Endothelial cell of umbilical vein (primary cell): ENCODE data around the gene C4A. TPM values are rescaled to one million over a fixed set of nuclear protein-coding genes. Genes with fewer than 3 reads are reported as not detected.
"Not testable (repeated sequence)": the region's sequence is repeated elsewhere in the genome, so short reads cannot be mapped to it uniquely, and the experiment has no call there.

Source experiments
- BruUV-seq: library from RNA; stranded (reverse); fragments of 400-500 nt; replicated peaks from 2 replicates; lab custom pipeline; 2021; lab: Mats Ljungman, UMichigan
- CTCF ChIA-PET: fragments of 300-600, 350-600 bp; sonication (Branson Sonifier 250); formaldehyde crosslinking; loops from one replicate; lab custom pipeline; 2021; ENCODE audit warnings: antibody characterized with exemption, inconsistent platforms; lab: Charles Lee
- POLR2A ChIA-PET: fragments of 300-600, 350-600 bp; sonication (Branson Sonifier 250); formaldehyde crosslinking; loops from one replicate; lab custom pipeline; 2021; ENCODE audit warnings: antibody characterized with exemption, inconsistent platforms; lab: Charles Lee
- DNase-seq: peaks from one replicate; pipeline ENCODE4 v3.0.0-alpha.2; 2011; ENCODE audit warnings: low read depth, low spot score
- FAIRE-seq: peaks from 2 replicates; lab custom pipeline; 2011; peaks lifted over from hg19 to GRCh38; lab: Jason Lieb, UNC
- H2AFZ ChIP-seq: 2 replicates; pipeline ENCODE4 v1.6.0; 2012; ENCODE audit warnings: low read depth, low read length, control low read depth, inconsistent platforms
- H3K27ac ChIP-seq: 2 replicates; pipeline ENCODE4 v1.5.1; 2011; ENCODE audit warnings: low read depth, mild to moderate bottlenecking, control low read depth, low read length, moderate library complexity; ENCODE audit not compliant: insufficient read depth
- H3K27me3 ChIP-seq, 2 experiments: 2 replicates each; pipeline versions ENCODE4 v1.6.0 to v1.6.1; 2011; ENCODE audit warnings: low read length in 2 of 2, mixed read lengths in 1 of 2; ENCODE audit not compliant: control insufficient read depth in 2 of 2, insufficient read depth in 2 of 2
- H3K36me3 ChIP-seq, 2 experiments: 2 replicates in 1 of 2; 3 replicates in 1 of 2; pipeline ENCODE4 v1.5.1; 2011; ENCODE audit warnings: low read length in 2 of 2, mild to moderate bottlenecking in 1 of 2, moderate library complexity in 1 of 2; ENCODE audit not compliant: control insufficient read depth in 2 of 2, insufficient read depth in 2 of 2; ENCODE audit errors: extremely low read depth in 1 of 2
- H3K4me1 ChIP-seq: 3 replicates; pipeline ENCODE4 v1.5.1; 2011; ENCODE audit warnings: mild to moderate bottlenecking, low read length; ENCODE audit not compliant: control insufficient read depth, insufficient read depth; ENCODE audit errors: extremely low read depth
- H3K4me2 ChIP-seq: 2 replicates; pipeline ENCODE4 v1.6.1; 2011; ENCODE audit warnings: low read length, control low read depth, mixed read lengths; ENCODE audit not compliant: insufficient read depth
- H3K4me3 ChIP-seq, 3 experiments: fragments of 200-600 bp in 1 of 3; sonication (generic), shearing (Covaris generic) in 1 of 3; replicated peaks in 1 of 3; 2 replicates each; pipeline ENCODE4 v1.5.1; 2011 to 2016; ENCODE audit warnings: control low read depth in 3 of 3, low read length in 3 of 3, mild to moderate bottlenecking in 2 of 3, inconsistent platforms in 1 of 3, low read depth in 1 of 3, moderate library complexity in 1 of 3; ENCODE audit not compliant: insufficient read depth in 1 of 3
- H3K79me2 ChIP-seq: 2 replicates; pipeline ENCODE4 v1.6.0; 2012; ENCODE audit warnings: low read length, inconsistent platforms; ENCODE audit not compliant: control insufficient read depth, insufficient read depth
- H3K9ac ChIP-seq: replicated peaks from 2 replicates; pipeline ENCODE3; 2011; ENCODE audit warnings: low read length, control low read depth; ENCODE audit not compliant: insufficient read depth; ENCODE audit errors: extremely low read depth
- H3K9me1 ChIP-seq: replicated peaks from 3 replicates; pipeline ENCODE4 v1.6.0; 2011; ENCODE audit warnings: mild to moderate bottlenecking, low read length; ENCODE audit not compliant: control insufficient read depth, insufficient read depth; ENCODE audit errors: extremely low read depth
- H3K9me3 ChIP-seq: replicated peaks from 2 replicates; pipeline ENCODE4 v1.5.1; 2012; ENCODE audit warnings: low read length, inconsistent platforms; ENCODE audit not compliant: control insufficient read depth, insufficient read depth
- H4K20me1 ChIP-seq: replicated peaks from 2 replicates; pipeline ENCODE3; 2011; ENCODE audit warnings: mild to moderate bottlenecking, low read length; ENCODE audit not compliant: control insufficient read depth, insufficient read depth; ENCODE audit errors: extremely low read depth
- dilution Hi-C: fragments of 300-500 bp; cut with MboI; formaldehyde crosslinking; loops from one replicate; pipeline ENCODE4 v1.15.0; 2019; ENCODE audit warnings: low sequenced_read_pairs; ENCODE audit not compliant: extremely low pct_ligation_motif_present
- intact Hi-C: fragments of 100-400 bp; cut with micrococcal nuclease; formaldehyde crosslinking; loops from one replicate; pipeline ENCODE4 v1.10.0; 2022
- polyA plus RNA-seq, 4 experiments: library from polyadenylated mRNA; depleted of rRNA in 3 of 4; stranded (reverse) in 3 of 4; unstranded in 1 of 4; fragments of >200 nt; gene quantifications; 2 replicates each; pipeline versions ENCODE4 v1.2.1 to v1.2.3, GENCODE V29; 2011 to 2012; ENCODE audit warnings: missing spikeins in 1 of 4
- total RNA-seq: library from RNA; stranded (reverse); gene quantifications from 2 replicates; pipeline ENCODE4 v1.2.3, GENCODE V29; 2021

The C4A gene
- total and polyA plus RNA-seq, 2 donors (not counting 3 experiments of a cell fraction or from before 2014, with no cell fraction given): 5.2 to 5.7 TPM

GRCh38 chr6:32003301-32003700 is 21.4 kb downstream of the C4A start:
- H3K9me1 ChIP-seq, H3K4me2 ChIP-seq, H3K9me3 ChIP-seq, BruUV-seq, DNase-seq, H3K9ac ChIP-seq, H4K20me1 ChIP-seq, H3K27me3 ChIP-seq, dilution Hi-C loops, H3K27ac ChIP-seq, intact Hi-C loops, CTCF ChIA-PET, H3K79me2 ChIP-seq, H2AFZ ChIP-seq, H3K36me3 ChIP-seq, H3K4me1 ChIP-seq, H3K4me3 ChIP-seq, POLR2A ChIA-PET: not testable (repeated sequence)
- peak; percentile 21 for FAIRE-seq

GRCh38 chr6:32004393-32004792 is 22.5 kb downstream of the C4A start:
- H3K79me2 ChIP-seq, H3K27ac ChIP-seq, H4K20me1 ChIP-seq, DNase-seq, CTCF ChIA-PET, H3K36me3 ChIP-seq, H3K4me2 ChIP-seq, H3K9ac ChIP-seq, H3K27me3 ChIP-seq, H2AFZ ChIP-seq, BruUV-seq, H3K9me1 ChIP-seq, POLR2A ChIA-PET, intact Hi-C loops, FAIRE-seq, H3K9me3 ChIP-seq, H3K4me1 ChIP-seq, H3K4me3 ChIP-seq, dilution Hi-C loops: not testable (repeated sequence)

- H3K4me1 ChIP-seq, CTCF ChIA-PET, H2AFZ ChIP-seq, H3K9me1 ChIP-seq, dilution Hi-C loops, H3K79me2 ChIP-seq, POLR2A ChIA-PET, H3K36me3 ChIP-seq, H3K9ac ChIP-seq, H3K9me3 ChIP-seq, H3K27ac ChIP-seq, H3K27me3 ChIP-seq, H3K4me2 ChIP-seq, DNase-seq, FAIRE-seq, H4K20me1 ChIP-seq, BruUV-seq, intact Hi-C loops, H3K4me3 ChIP-seq: not testable (repeated sequence)
Measured at GRCh38 chr6:32004864-32005537, 23.1 kb downstream of the C4A start.

- H3K4me3 ChIP-seq, H3K4me2 ChIP-seq, H3K79me2 ChIP-seq, H3K9me1 ChIP-seq, dilution Hi-C loops, H3K27ac ChIP-seq, H3K9ac ChIP-seq, H3K4me1 ChIP-seq, H3K27me3 ChIP-seq, FAIRE-seq, H3K36me3 ChIP-seq, CTCF ChIA-PET, POLR2A ChIA-PET, DNase-seq, intact Hi-C loops, BruUV-seq, H3K9me3 ChIP-seq, H4K20me1 ChIP-seq, H2AFZ ChIP-seq: not testable (repeated sequence)
Measured at GRCh38 chr6:32005538-32005880, 23.7 kb downstream of the C4A start.
